Muscle layer of duodenum (tissue), 2 donors: ENCODE results near the gene HOXA7.

Source experiments
- H3K27ac ChIP-seq: one replicate; pipeline ENCODE4 v1.7.0; 2013; ENCODE audit warnings: mild to moderate bottlenecking, low read length
- H3K27me3 ChIP-seq: one replicate; pipeline ENCODE4 v1.7.0; 2013; ENCODE audit warnings: low read depth, mild to moderate bottlenecking, control low read depth, low read length
- H3K36me3 ChIP-seq, 2 donors: one replicate each; pipeline ENCODE4 v1.7.0; 2013; ENCODE audit warnings: low read length in 2 of 2, control low read depth in 1 of 2, mild to moderate bottlenecking in 1 of 2; ENCODE audit not compliant: insufficient read depth in 2 of 2, control insufficient read depth in 1 of 2
- H3K4me1 ChIP-seq, 2 donors: one replicate each; pipeline ENCODE4 v1.7.0; 2013; ENCODE audit warnings: low read length in 2 of 2, mild to moderate bottlenecking in 2 of 2, control low read depth in 1 of 2, moderate library complexity in 1 of 2; ENCODE audit not compliant: insufficient read depth in 2 of 2, control insufficient read depth in 1 of 2
- H3K4me3 ChIP-seq, 2 donors: one replicate each; pipeline ENCODE4 v1.7.0; 2013; ENCODE audit warnings: low read length in 2 of 2, low read depth in 1 of 2, mild to moderate bottlenecking in 1 of 2
- H3K9me3 ChIP-seq, 2 donors: one replicate each; pipeline ENCODE4 v1.7.0; 2013; ENCODE audit warnings: low read length in 2 of 2, control low read depth in 1 of 2, mild to moderate bottlenecking in 1 of 2; ENCODE audit not compliant: control insufficient read depth in 1 of 2
- donor health status: healthy.

HOXA7 gene

GRCh38 chr7:27191833-27192545 lies 35.5 kb upstream of the HOXA7 start:
- Histone ChIP-seq H3K4me3 (peak overlapping the region in 1 of 2 donors; percentile 43), H3K9me3 (peaks cover 0 to 3% of the 10 kb centered on the region in 2 donors), H3K36me3 (no peaks in the 10 kb centered on the region), H3K27ac (no peak overlapping the region), H3K4me1 (peaks cover 0 to 30% of the 10 kb centered on the region in 2 donors), H3K27me3 (peaks cover 90% of the 10 kb centered on the region)

GRCh38 chr7:27191161-27191731 lies 34.8 kb upstream of the HOXA7 start:
- no peak overlapping the region for H3K4me3 ChIP-seq
- peaks cover 90% of the 10 kb centered on the region for H3K27me3 ChIP-seq
- no peak overlapping the region for H3K27ac ChIP-seq
- no peaks in the 10 kb centered on the region for H3K36me3 ChIP-seq
- peaks cover 0 to 4% of the 10 kb centered on the region in 2 donors for H3K9me3 ChIP-seq
- peaks cover 0 to 30% of the 10 kb centered on the region in 2 donors for H3K4me1 ChIP-seq

GRCh38 chr7:27189997-27190748 lies 33.7 kb upstream of the HOXA7 start:
- Histone ChIP-seq H3K36me3 (no peaks in the 10 kb centered on the region), H3K4me1 (peaks cover 0 to 33% of the 10 kb centered on the region in 2 donors), H3K27ac (no peak overlapping the region), H3K9me3 (peaks cover 0 to 8% of the 10 kb centered on the region in 2 donors), H3K4me3 (no peak overlapping the region), H3K27me3 (peaks cover 95% of the 10 kb centered on the region)

GRCh38 chr7:27189295-27189996 lies 33.0 kb upstream of the HOXA7 start:
- peaks cover 0 to 41% of the 10 kb centered on the region in 2 donors for H3K4me1 ChIP-seq
- peaks cover 0 to 8% of the 10 kb centered on the region in 2 donors for H3K9me3 ChIP-seq
- H3K27ac ChIP-seq: no peak overlapping the region
- no peak overlapping the region for H3K4me3 ChIP-seq
- peaks cover 94% of the 10 kb centered on the region for H3K27me3 ChIP-seq
- no peaks in the 10 kb centered on the region for H3K36me3 ChIP-seq

GRCh38 chr7:27188386-27189294 lies 32.2 kb upstream of the HOXA7 start:
- Histone ChIP-seq H3K36me3 (no peaks in the 10 kb centered on the region), H3K27ac (no peak overlapping the region), H3K27me3 (peaks cover 92% of the 10 kb centered on the region), H3K4me1 (peaks cover 0 to 48% of the 10 kb centered on the region in 2 donors), H3K4me3 (peak overlapping the region in 1 of 2 donors; percentile 33), H3K9me3 (peaks cover 0 to 8% of the 10 kb centered on the region in 2 donors)

- Histone ChIP-seq H3K9me3 (peaks cover 0 to 8% of the 10 kb centered on the region in 2 donors), H3K27ac (no peak overlapping the region), H3K4me1 (peaks cover 0 to 50% of the 10 kb centered on the region in 2 donors), H3K27me3 (peaks cover 93% of the 10 kb centered on the region), H3K36me3 (no peaks in the 10 kb centered on the region), H3K4me3 (no peak overlapping the region)
These were observed 31.3 kb upstream of the HOXA7 start for GRCh38 chr7:27187475-27188385.

- no peak overlapping the region for H3K27ac ChIP-seq
- H3K4me1 ChIP-seq: peaks cover 0 to 44% of the 10 kb centered on the region in 2 donors
- no peaks in the 10 kb centered on the region for H3K36me3 ChIP-seq
- H3K27me3 ChIP-seq: peaks cover 97% of the 10 kb centered on the region
- H3K4me3 ChIP-seq: no peak overlapping the region
- peaks cover 0 to 8% of the 10 kb centered on the region in 2 donors for H3K9me3 ChIP-seq
These were observed 30.4 kb upstream of the HOXA7 start for GRCh38 chr7:27186668-27187474.

GRCh38 chr7:27185854-27186667 lies 29.6 kb upstream of the HOXA7 start:
- H3K4me1 ChIP-seq: peaks cover 0 to 43% of the 10 kb centered on the region in 2 donors
- no peak overlapping the region for H3K4me3 ChIP-seq
- peaks cover 94% of the 10 kb centered on the region for H3K27me3 ChIP-seq
- no peaks in the 10 kb centered on the region for H3K36me3 ChIP-seq
- peaks cover 0 to 8% of the 10 kb centered on the region in 2 donors for H3K9me3 ChIP-seq
- H3K27ac ChIP-seq: no peak overlapping the region
